Thyroid gland (tissue), 4 donors: ENCODE data around the gene TUBD1.
"Not testable (repeated sequence)": the region's sequence is repeated elsewhere in the genome, so short reads cannot be mapped to it uniquely, and the experiment has no call there.

Experiments used
- CTCF ChIP-seq, 6 experiments: fragments of 200-600 bp in 3 of 6; fragments of 450-650 bp in 3 of 6; sonication (generic) in 3 of 6; IDR thresholded peaks; one replicate each; pipeline ENCODE4 v1.5.1; 2016 to 2019; ENCODE audit warnings: antibody characterized with exemption in 6 of 6, mild to moderate bottlenecking in 2 of 6, inconsistent platforms in 1 of 6, moderate library complexity in 1 of 6
- POLR2A ChIP-seq, 2 donors: fragments of 450-650 bp; IDR thresholded peaks; one replicate each; pipeline ENCODE4 v1.6.1; 2017; ENCODE audit warnings: antibody characterized with exemption in 2 of 2, mild to moderate bottlenecking in 2 of 2, moderate library complexity in 1 of 2

GRCh38 chr17:59853919-59854729, 38.6 kb downstream of the TUBD1 start:
- TF ChIP-seq CTCF, POLR2A (IDR thresholded peaks at IDR 0.05): not testable (repeated sequence)
